ENCODE data around the gene SLC26A1.

Gene SLC26A1

DNA sequence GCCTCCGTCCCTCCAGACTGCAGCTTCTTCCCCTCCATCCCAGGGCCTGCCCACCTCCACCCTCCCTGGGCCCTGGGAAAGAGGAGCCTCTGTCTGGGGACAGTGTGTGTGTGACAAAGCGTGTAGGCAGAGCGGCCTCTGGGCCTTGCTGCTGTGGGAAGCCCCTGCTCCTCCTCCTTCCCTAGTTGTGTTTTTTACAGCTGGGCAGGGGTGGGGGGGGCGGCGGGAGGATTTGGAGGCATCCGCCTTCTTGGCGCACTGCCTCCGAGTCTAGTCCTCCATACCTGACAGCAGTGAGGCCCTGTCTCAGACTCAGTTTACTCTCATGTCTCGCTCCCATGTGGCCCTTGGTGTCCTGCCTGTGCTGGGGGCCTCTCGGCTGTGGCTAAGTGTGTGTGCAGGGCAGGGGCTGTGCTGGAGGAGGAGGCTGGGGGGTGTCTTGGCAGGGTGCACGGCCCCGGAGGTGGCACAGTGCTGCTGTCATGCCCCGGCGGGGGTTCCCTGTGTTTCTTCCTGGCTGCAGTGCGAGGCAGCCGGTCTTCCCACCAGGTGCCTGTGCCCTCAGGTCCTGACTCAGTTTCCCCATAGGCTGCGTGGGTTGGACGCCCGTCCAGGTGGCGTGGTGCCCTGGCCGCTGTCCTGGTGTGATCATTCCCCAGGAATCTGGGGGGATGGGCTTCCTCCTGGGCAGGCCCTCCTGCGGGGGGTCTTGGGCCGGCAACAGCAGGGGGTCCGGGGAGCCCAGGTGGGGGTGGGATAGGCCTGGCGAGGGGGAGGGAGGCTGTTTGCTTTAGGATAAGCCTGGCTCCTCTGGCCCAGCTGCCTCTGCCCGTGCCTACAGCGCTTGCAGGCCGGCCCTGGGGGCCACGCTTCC, 25.2 kb upstream of the SLC26A1 start:
- no peak overlapping the region for H3K4me3 ChIP-seq (ENCODE audit: low read depth, low read length)
- TF ChIP-seq, protein P1, sequence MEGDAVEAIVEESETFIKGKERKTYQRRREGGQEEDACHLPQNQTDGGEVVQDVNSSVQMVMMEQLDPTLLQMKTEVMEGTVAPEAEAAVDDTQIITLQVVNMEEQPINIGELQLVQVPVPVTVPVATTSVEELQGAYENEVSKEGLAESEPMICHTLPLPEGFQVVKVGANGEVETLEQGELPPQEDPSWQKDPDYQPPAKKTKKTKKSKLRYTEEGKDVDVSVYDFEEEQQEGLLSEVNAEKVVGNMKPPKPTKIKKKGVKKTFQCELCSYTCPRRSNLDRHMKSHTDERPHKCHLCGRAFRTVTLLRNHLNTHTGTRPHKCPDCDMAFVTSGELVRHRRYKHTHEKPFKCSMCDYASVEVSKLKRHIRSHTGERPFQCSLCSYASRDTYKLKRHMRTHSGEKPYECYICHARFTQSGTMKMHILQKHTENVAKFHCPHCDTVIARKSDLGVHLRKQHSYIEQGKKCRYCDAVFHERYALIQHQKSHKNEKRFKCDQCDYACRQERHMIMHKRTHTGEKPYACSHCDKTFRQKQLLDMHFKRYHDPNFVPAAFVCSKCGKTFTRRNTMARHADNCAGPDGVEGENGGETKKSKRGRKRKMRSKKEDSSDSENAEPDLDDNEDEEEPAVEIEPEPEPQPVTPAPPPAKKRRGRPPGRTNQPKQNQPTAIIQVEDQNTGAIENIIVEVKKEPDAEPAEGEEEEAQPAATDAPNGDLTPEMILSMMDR (conservative IDR thresholded peaks at IDR 0.05; ENCODE audit: low read depth, low read length), result no peak
- DNase-seq (ENCODE audit: low read depth), result no peak

DNA sequence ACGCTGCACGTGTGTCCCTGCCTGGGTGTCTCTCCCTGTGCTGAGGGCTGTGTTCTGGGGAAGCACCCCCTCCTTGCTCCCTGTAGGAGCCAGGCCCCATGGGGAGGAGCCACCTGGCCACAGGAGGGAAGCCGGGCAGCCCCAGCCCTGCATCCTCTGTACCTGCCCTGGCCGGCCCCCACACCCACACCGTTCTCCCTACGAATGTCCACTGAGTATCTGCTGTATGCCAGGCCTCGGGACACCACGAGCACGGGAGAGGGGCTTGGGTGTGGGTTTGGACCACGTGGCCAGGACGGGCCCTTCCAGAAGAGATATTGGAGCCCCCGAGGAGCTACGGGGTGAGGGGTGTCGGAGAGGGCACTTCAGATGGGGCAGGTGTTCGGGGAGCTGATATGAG, 24.5 kb upstream of the SLC26A1 start:
- no peak overlapping the region for H3K4me3 ChIP-seq (ENCODE audit: low read depth, low read length)
- TF ChIP-seq, protein P1 (conservative IDR thresholded peaks at IDR 0.05; ENCODE audit: low read depth, low read length), result no peak
- no peak for DNase-seq (ENCODE audit: low read depth)

DNA sequence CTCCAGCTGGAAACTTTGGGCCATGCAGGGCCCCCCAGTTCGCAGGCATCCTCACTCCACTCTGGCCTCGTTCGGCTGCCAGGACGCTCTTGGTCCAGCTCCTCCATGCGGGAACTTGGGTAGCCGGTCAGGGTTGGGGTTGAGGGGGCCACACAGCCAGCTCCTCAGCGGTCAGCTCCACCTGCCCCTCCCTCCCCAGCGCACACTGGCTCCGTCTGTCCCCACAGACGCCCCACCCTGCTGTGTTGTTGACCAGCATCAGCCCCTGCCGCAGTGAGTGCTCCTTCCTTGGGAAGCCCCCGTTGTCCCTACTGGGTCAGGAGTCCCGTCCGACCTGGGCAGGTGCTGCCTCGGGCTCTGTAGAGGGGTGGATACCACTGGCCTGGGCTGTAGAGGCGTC, 24.0 kb upstream of the SLC26A1 start:
- no peak overlapping the region for H3K4me3 ChIP-seq (ENCODE audit: low read depth, low read length)
- TF ChIP-seq, protein P1 (conservative IDR thresholded peaks at IDR 0.05; ENCODE audit: low read depth, low read length), result no peak
- no peak for DNase-seq (ENCODE audit: low read depth)

DNA sequence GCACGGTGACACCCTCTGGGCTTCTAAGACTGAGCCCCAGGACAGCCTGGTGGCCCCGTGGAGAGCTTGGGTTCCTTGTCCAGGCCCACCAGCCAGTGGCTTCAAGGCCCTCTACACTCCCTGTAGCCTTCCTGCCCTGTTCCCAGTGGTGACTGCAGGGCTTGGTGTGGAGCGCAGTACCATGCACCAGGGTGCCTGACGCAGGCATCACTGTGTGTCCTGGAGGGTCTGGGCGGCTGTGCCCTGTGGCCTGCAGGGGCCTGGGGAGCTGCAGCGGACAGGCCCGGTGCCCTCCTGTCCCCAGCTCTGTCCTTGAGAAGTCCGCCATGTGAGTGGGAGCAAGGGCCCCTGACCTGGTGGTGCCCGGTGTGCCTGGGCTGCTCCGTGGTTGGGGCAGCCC, 22.5 kb upstream of the SLC26A1 start:
- TF ChIP-seq, protein P1 (conservative IDR thresholded peaks at IDR 0.05; ENCODE audit: low read depth, low read length), result no peak
- DNase-seq (ENCODE audit: low read depth), result no peak
- H3K4me3 ChIP-seq (ENCODE audit: low read depth, low read length), result no peak overlapping the region

DNA sequence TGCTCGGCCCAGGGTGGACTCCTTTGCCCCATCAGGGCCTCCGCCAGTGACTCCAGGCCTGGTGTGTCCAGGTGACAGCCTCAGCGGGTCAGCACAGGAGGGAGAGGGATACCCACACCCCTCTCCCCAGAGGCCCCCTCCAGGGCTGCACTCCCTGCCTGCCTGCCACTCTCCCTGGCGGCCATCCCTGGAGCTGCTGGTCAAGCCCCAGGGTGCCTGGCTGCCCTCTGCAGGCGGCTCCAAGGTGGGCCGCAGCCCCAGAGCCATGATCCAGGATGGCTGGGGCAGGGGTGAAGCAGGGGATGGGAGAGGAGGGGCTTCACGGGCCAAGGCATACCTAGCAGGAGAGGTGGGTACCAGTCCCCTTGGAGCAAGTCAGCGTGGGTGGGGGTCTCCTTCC, 22.0 kb upstream of the SLC26A1 start:
- DNase-seq (ENCODE audit: low read depth), result no peak
- H3K4me3 ChIP-seq (ENCODE audit: low read depth, low read length), result no peak overlapping the region
- TF ChIP-seq, protein P1 (conservative IDR thresholded peaks at IDR 0.05; ENCODE audit: low read depth, low read length), result no peak

DNA sequence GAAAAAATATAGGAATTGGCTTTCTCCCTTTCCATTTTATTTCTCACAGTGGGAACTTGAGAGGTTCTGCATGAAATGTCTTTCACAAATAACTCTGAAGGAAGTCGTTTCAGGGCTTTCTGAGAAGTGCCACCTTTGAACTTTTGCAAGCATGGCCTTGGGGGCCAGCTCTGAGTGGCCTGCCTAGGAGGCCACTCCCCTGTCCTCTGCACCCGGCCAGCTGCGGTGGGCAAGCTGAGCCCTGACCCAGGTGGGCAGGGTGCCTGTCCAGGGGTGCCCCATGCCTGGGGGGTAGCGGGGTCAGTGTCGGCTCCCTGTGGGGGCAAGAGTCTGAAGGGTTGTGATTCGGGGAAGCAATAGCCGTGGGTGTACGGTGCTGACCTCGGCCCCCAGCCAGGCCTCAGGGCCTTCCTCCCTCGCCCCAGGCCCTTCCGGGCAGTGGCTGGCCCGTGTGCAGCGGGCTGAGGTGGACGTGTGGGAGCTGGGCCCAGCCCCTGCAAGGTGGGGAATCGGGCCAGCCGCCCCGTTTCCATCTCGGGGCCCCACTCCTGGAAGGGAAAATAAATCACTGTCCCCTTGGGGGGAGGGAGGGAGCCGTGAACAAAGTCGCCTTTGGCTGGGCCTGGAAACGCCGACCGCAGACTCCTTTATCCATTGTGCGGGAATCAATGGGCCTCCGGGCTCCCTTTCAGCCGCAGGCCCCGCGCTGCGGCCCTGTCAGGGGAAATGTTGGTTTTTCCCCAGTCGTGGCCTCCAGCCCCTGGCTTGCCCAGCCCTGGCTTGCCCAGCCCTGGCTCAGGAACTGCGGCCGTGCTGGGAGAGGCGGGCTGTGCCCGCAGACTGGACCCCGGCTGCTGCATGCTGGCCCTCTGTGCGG, 21.3 kb upstream of the SLC26A1 start:
- H3K4me3 ChIP-seq (ENCODE audit: low read depth, low read length), result no peak overlapping the region
- DNase-seq (ENCODE audit: low read depth), result no peak
- TF ChIP-seq, protein P1 (conservative IDR thresholded peaks at IDR 0.05; ENCODE audit: low read depth, low read length), result no peak
